Hepatocyte (in vitro differentiated cells): ENCODE results near the gene EPHA1. TPM values are rescaled to one million over a fixed set of nuclear protein-coding genes. Genes with fewer than 3 reads are reported as not detected.
"Not testable (repeated sequence)": the region's sequence is repeated elsewhere in the genome, so short reads cannot be mapped to it uniquely, and the experiment has no call there.

ENCODE experiments used
- DNase-seq: peaks from one replicate; pipeline ENCODE4 v3.0.0-alpha.2; 2016; ENCODE audit warnings: low spot score
- H2AFZ ChIP-seq: fragments of 200-600 bp; sonication (generic); 2 replicates; pipeline ENCODE4 v1.6.0; 2016; ENCODE audit warnings: antibody characterized with exemption, mild to moderate bottlenecking
- H3K27ac ChIP-seq: fragments of 200-600 bp; sonication (generic); 2 replicates; pipeline ENCODE4 v1.5.1; 2016; ENCODE audit warnings: mild to moderate bottlenecking
- H3K27me3 ChIP-seq: fragments of 200-600 bp; sonication (generic); 2 replicates; pipeline ENCODE4 v1.6.1; 2016
- H3K36me3 ChIP-seq: fragments of 200-600 bp; sonication (generic); replicated peaks from 2 replicates; pipeline ENCODE4 v1.5.1; 2016; ENCODE audit warnings: low read depth; ENCODE audit not compliant: insufficient read depth
- H3K4me1 ChIP-seq: fragments of 200-600 bp; sonication (generic); 2 replicates; pipeline ENCODE4 v1.5.1; 2016; ENCODE audit warnings: mild to moderate bottlenecking, moderate library complexity; ENCODE audit not compliant: insufficient read depth
- H3K4me2 ChIP-seq: fragments of 200-600 bp; sonication (generic); 2 replicates; pipeline ENCODE4 v1.6.0; 2016
- H3K4me3 ChIP-seq: fragments of 200-600 bp; sonication (generic); 2 replicates; pipeline ENCODE4 v1.5.1; 2016; ENCODE audit warnings: mild to moderate bottlenecking
- H3K79me2 ChIP-seq: fragments of 200-600 bp; sonication (generic); 2 replicates; pipeline ENCODE4 v1.6.0; 2017; ENCODE audit warnings: mild to moderate bottlenecking
- H3K9me2 ChIP-seq: fragments of 200-600 bp; sonication (generic); replicated peaks from 2 replicates; pipeline ENCODE4 v1.6.0; 2017; ENCODE audit warnings: mild to moderate bottlenecking; ENCODE audit not compliant: insufficient read depth
- H3K9me3 ChIP-seq: fragments of 200-600 bp; sonication (generic); 2 replicates; pipeline ENCODE4 v1.5.1; 2016; ENCODE audit warnings: low read depth, mild to moderate bottlenecking
- H4K20me1 ChIP-seq: fragments of 200-600 bp; sonication (generic); 2 replicates; pipeline ENCODE4 v1.6.0; 2016; ENCODE audit warnings: mild to moderate bottlenecking; ENCODE audit not compliant: insufficient read depth, poor library complexity, severe bottlenecking
- CTCF ChIP-seq: fragments of 200-600 bp; sonication (generic); IDR thresholded peaks from 2 replicates; pipeline ENCODE4 v1.5.1; 2016; ENCODE audit warnings: antibody characterized with exemption, mild to moderate bottlenecking; ENCODE audit not compliant: poor library complexity
- EZH2 ChIP-seq: fragments of 200-600 bp; sonication (generic); IDR thresholded peaks from 2 replicates; pipeline ENCODE4 v1.6.1; 2016; ENCODE audit warnings: antibody characterized with exemption, mild to moderate bottlenecking, borderline replicate concordance
- EZH2phosphoT487 ChIP-seq: fragments of 200-600 bp; sonication (generic); IDR thresholded peaks from one replicate; pipeline ENCODE4 v1.6.1; 2018; ENCODE audit warnings: antibody characterized with exemption, mild to moderate bottlenecking, low read depth, moderate library complexity; ENCODE audit not compliant: unreplicated experiment, severe bottlenecking
- WGBS: methylation state at CpG from one replicate; pipeline ENCODE4 v1.1.6; 2016; ENCODE audit warnings: low lambda C conversion rate; ENCODE audit errors: missing lambda C conversion rate; 5-methylcytosine and 5-hydroxymethylcytosine counted together
- polyA plus RNA-seq: library from polyadenylated mRNA; unstranded; fragments of >200 nt; fragmentation: Nextera tagmentation; extraction: Ambion mirVana; gene quantifications from 2 replicates; pipeline ENCODE4 v1.2.1, GENCODE V29; 2016
- total RNA-seq: library from RNA; depleted of rRNA; stranded (reverse); fragments of >200 nt; gene quantifications from 2 replicates; pipeline ENCODE4 v1.2.3, GENCODE V29; 2014

Gene EPHA1
- total and polyA plus RNA-seq, 2 experiments from 2014 or later, result 34.2 to 42.9 TPM

GRCh38 chr7:143408252-143408685 is 387 bp downstream of the EPHA1 start:
- peak overlapping the region; percentile 12 for H3K4me3 ChIP-seq
- peaks cover 52% of the 10 kb centered on the region for H3K4me1 ChIP-seq
- H2AFZ ChIP-seq, result peak overlapping the region; percentile 84
- H3K9me3 ChIP-seq, result no peaks in the 10 kb centered on the region
- WGBS, result 15% methylated on average over 13 of the region's 20 CpGs
- peaks cover 4% of the 10 kb centered on the region for H3K79me2 ChIP-seq
- H3K9me2 ChIP-seq, result no peaks in the 10 kb centered on the region
- TF ChIP-seq EZH2 (no peak), CTCF (no peak), EZH2phosphoT487 (no peak)
- H3K4me2 ChIP-seq, result peak overlapping the region; percentile 84
- no peak for DNase-seq
- no peaks in the 10 kb centered on the region for H3K36me3 ChIP-seq
- H3K27ac ChIP-seq, result peak overlapping the region; percentile 34
- no peaks in the 10 kb centered on the region for H3K27me3 ChIP-seq
- H4K20me1 ChIP-seq, result no peaks in the 10 kb centered on the region

- H3K36me3 ChIP-seq, result no peaks in the 10 kb centered on the region
- DNase-seq, result no peak
- no peaks in the 10 kb centered on the region for H3K9me2 ChIP-seq
- H3K4me2 ChIP-seq, result peak overlapping the region; percentile 84
- H3K4me1 ChIP-seq, result peaks cover 52% of the 10 kb centered on the region
- no peaks in the 10 kb centered on the region for H3K9me3 ChIP-seq
- peak overlapping the region; percentile 84 for H2AFZ ChIP-seq
- H3K27ac ChIP-seq, result peak overlapping the region; percentile 34
- no peaks in the 10 kb centered on the region for H4K20me1 ChIP-seq
- H3K79me2 ChIP-seq, result peaks cover 4% of the 10 kb centered on the region
- no peaks in the 10 kb centered on the region for H3K27me3 ChIP-seq
- peak overlapping the region; percentile 12 for H3K4me3 ChIP-seq
- no peak for TF ChIP-seq CTCF
- no peak for TF ChIP-seq EZH2
- no peak for TF ChIP-seq EZH2phosphoT487
- WGBS, result 33% methylated on average over 13 of the region's 13 CpGs
These were observed 1.1 kb downstream of the EPHA1 start for GRCh38 chr7:143407287-143408251.

- no peak for TF ChIP-seq EZH2
- Histone ChIP-seq H4K20me1 (no peaks in the 10 kb centered on the region), H3K9me2 (no peaks in the 10 kb centered on the region), H3K9me3 (no peaks in the 10 kb centered on the region), H3K36me3 (no peaks in the 10 kb centered on the region), H3K4me2 (peak overlapping the region; percentile 11), H3K4me1 (peaks cover 40% of the 10 kb centered on the region), H3K27ac (no peak overlapping the region), H3K4me3 (no peak overlapping the region), H2AFZ (no peak overlapping the region), H3K27me3 (no peaks in the 10 kb centered on the region), H3K79me2 (peaks cover 4% of the 10 kb centered on the region)
- DNase-seq, result no peak
- WGBS, result 64% methylated on average over 3 of the region's 3 CpGs
These were observed 2.7 kb downstream of the EPHA1 start for GRCh38 chr7:143406002-143406357.

- no peak overlapping the region for H2AFZ ChIP-seq
- no peaks in the 10 kb centered on the region for H3K9me3 ChIP-seq
- H3K27me3 ChIP-seq, result no peaks in the 10 kb centered on the region
- no peak overlapping the region for H3K4me3 ChIP-seq
- H3K4me2 ChIP-seq, result peak overlapping the region; percentile 11
- no peak for DNase-seq
- H3K27ac ChIP-seq, result no peak overlapping the region
- 49% methylated on average over 9 of the region's 9 CpGs for WGBS
- no peaks in the 10 kb centered on the region for H3K9me2 ChIP-seq
- H3K79me2 ChIP-seq, result peaks cover 4% of the 10 kb centered on the region
- H3K36me3 ChIP-seq, result no peaks in the 10 kb centered on the region
- H3K4me1 ChIP-seq, result peaks cover 34% of the 10 kb centered on the region
- TF ChIP-seq EZH2 (no peak), CTCF (no peak), EZH2phosphoT487 (no peak)
- no peaks in the 10 kb centered on the region for H4K20me1 ChIP-seq
These were observed 3.3 kb downstream of the EPHA1 start for GRCh38 chr7:143405173-143406001.

- H3K4me1 ChIP-seq, result peaks cover 13% of the 10 kb centered on the region
- not testable (repeated sequence) for DNase-seq, H3K4me2 ChIP-seq, H3K9me2 ChIP-seq, H3K9me3 ChIP-seq, H3K36me3 ChIP-seq, H3K79me2 ChIP-seq, H2AFZ ChIP-seq, H3K27me3 ChIP-seq, H3K4me3 ChIP-seq, H3K27ac ChIP-seq, H4K20me1 ChIP-seq
- 94% methylated on average over 4 of the region's 4 CpGs for WGBS
These were observed 6.4 kb downstream of the EPHA1 start for GRCh38 chr7:143402233-143402632.
